Prostate gland (tissue), 2 donors: Measurements from ENCODE around the gene TECRL. TPM values are rescaled to one million over a fixed set of nuclear protein-coding genes. Genes with fewer than 3 reads are reported as not detected.

Experiments used
- DNase-seq: peaks from one replicate; pipeline ENCODE4 v3.0.0-alpha.2; 2019; ENCODE audit warnings: low spot score
- H3K27ac ChIP-seq, 2 donors: fragments of 200-600 bp; sonication (generic); 2 replicates each; pipeline ENCODE4 v1.5.1; 2017 to 2019
- H3K27me3 ChIP-seq: fragments of 200-600 bp; sonication (generic); replicated peaks from 2 replicates; pipeline ENCODE4 v1.5.1; 2019; ENCODE audit not compliant: insufficient read depth
- H3K36me3 ChIP-seq, 2 donors: fragments of 200-600 bp; sonication (generic); 1 replicate in 1 of 2; 2 replicates in 1 of 2; pipeline versions ENCODE4 v1.5.1 to v1.8.1; 2017 to 2019
- H3K4me1 ChIP-seq: fragments of 200-600 bp; sonication (generic); replicated peaks from 2 replicates; pipeline ENCODE4 v1.5.1; 2019
- H3K4me3 ChIP-seq, 2 donors: fragments of 200-600 bp; sonication (generic); 2 replicates each; pipeline ENCODE4 v1.5.1; 2017 to 2019
- H3K9me3 ChIP-seq: fragments of 200-600 bp; sonication (generic); 2 replicates; pipeline ENCODE4 v1.5.1; 2017
- POLR2A ChIP-seq: fragments of 450-650 bp; IDR thresholded peaks from one replicate; pipeline ENCODE4 v1.6.1; 2016; ENCODE audit warnings: antibody characterized with exemption, mild to moderate bottlenecking
- POLR2AphosphoS5 ChIP-seq: sonication (generic); formaldehyde crosslinking; IDR thresholded peaks from one replicate; pipeline ENCODE4 v1.6.1; 2017; ENCODE audit warnings: antibody characterized with exemption
- WGBS: methylation state at CpG from one replicate; pipeline ENCODE4 v1.1.5; 2018; 5-methylcytosine and 5-hydroxymethylcytosine counted together
- intact Hi-C: fragments of 100-400 bp; cut with DNase I; formaldehyde crosslinking; loops from one replicate; pipeline ENCODE4 v1.14.2; 2022
- total RNA-seq, 2 donors: library from RNA; depleted of rRNA; stranded (reverse); fragments of >200 nt; gene quantifications; one replicate each; pipeline ENCODE4 v1.1.0, GENCODE V29; 2016
- TF ChIP-seq, protein P1 (sequence below), 4 experiments: fragments of 200-600 bp in 2 of 4; fragments of 450-650 bp in 2 of 4; sonication (generic) in 2 of 4; IDR thresholded peaks; 1 replicate in 3 of 4; 2 replicates in 1 of 4; pipeline ENCODE4 v1.5.1; 2016 to 2019; ENCODE audit warnings: antibody characterized with exemption in 4 of 4, mild to moderate bottlenecking in 2 of 4, moderate library complexity in 2 of 4

The TECRL gene
- total RNA-seq, 2 donors from 2014 or later: 1.5 TPM; not detected in 1

GRCh38 chr4:64340218-64341110 lies 68.8 kb downstream of the TECRL start:
- Histone ChIP-seq H3K36me3 (no peaks in the 10 kb centered on the region), H3K4me1 (no peaks in the 10 kb centered on the region), H3K27ac (no peak overlapping the region), H3K4me3 (no peak overlapping the region), H3K9me3 (no peaks in the 10 kb centered on the region), H3K27me3 (no peaks in the 10 kb centered on the region)
- WGBS: 86% methylated on average over 5 of the region's 5 CpGs
- intact Hi-C loops: no loop called here
- TF ChIP-seq POLR2AphosphoS5: no peak
- TF ChIP-seq, protein P1, sequence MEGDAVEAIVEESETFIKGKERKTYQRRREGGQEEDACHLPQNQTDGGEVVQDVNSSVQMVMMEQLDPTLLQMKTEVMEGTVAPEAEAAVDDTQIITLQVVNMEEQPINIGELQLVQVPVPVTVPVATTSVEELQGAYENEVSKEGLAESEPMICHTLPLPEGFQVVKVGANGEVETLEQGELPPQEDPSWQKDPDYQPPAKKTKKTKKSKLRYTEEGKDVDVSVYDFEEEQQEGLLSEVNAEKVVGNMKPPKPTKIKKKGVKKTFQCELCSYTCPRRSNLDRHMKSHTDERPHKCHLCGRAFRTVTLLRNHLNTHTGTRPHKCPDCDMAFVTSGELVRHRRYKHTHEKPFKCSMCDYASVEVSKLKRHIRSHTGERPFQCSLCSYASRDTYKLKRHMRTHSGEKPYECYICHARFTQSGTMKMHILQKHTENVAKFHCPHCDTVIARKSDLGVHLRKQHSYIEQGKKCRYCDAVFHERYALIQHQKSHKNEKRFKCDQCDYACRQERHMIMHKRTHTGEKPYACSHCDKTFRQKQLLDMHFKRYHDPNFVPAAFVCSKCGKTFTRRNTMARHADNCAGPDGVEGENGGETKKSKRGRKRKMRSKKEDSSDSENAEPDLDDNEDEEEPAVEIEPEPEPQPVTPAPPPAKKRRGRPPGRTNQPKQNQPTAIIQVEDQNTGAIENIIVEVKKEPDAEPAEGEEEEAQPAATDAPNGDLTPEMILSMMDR (IDR thresholded peaks at IDR 0.05): no peak
- no peak for TF ChIP-seq POLR2A
- no peak for DNase-seq

GRCh38 chr4:64334964-64335363 lies 74.3 kb downstream of the TECRL start:
- 84% methylated on average over 2 of the region's 2 CpGs for WGBS
- Histone ChIP-seq H3K4me1 (no peaks in the 10 kb centered on the region), H3K9me3 (no peaks in the 10 kb centered on the region), H3K4me3 (no peak overlapping the region), H3K27ac (no peak overlapping the region), H3K36me3 (no peaks in the 10 kb centered on the region), H3K27me3 (no peaks in the 10 kb centered on the region)
- no peak for DNase-seq
- no peak for TF ChIP-seq POLR2AphosphoS5
- TF ChIP-seq POLR2A: no peak
- TF ChIP-seq, protein P1 (IDR thresholded peaks at IDR 0.05): no peak
- intact Hi-C loops: no loop called here

- Histone ChIP-seq H3K4me1 (no peaks in the 10 kb centered on the region), H3K9me3 (no peaks in the 10 kb centered on the region), H3K27me3 (no peaks in the 10 kb centered on the region), H3K36me3 (no peaks in the 10 kb centered on the region), H3K27ac (no peak overlapping the region), H3K4me3 (no peak overlapping the region)
- TF ChIP-seq POLR2AphosphoS5: no peak
- TF ChIP-seq, protein P1 (IDR thresholded peaks at IDR 0.05): no peak
- TF ChIP-seq POLR2A: no peak
- WGBS: 61% methylated on average over 3 of the region's 3 CpGs
- intact Hi-C loops: no loop called here
- DNase-seq: no peak
Observed at GRCh38 chr4:64330143-64330542, 79.1 kb downstream of the TECRL start.

- H3K4me1 ChIP-seq: no peaks in the 10 kb centered on the region
- WGBS: 97% methylated on average over 1 of the region's 1 CpG
- no peaks in the 10 kb centered on the region for H3K9me3 ChIP-seq
- TF ChIP-seq, protein P1 (IDR thresholded peaks at IDR 0.05): no peak
- TF ChIP-seq POLR2AphosphoS5 (no peak), POLR2A (no peak)
- DNase-seq: no peak
- no peaks in the 10 kb centered on the region for H3K36me3 ChIP-seq
- no peak overlapping the region for H3K27ac ChIP-seq
- intact Hi-C loops: no loop called here
- no peaks in the 10 kb centered on the region for H3K27me3 ChIP-seq
- H3K4me3 ChIP-seq: no peak overlapping the region
Observed at GRCh38 chr4:64327237-64327636, 82.0 kb downstream of the TECRL start.

- no peaks in the 10 kb centered on the region for H3K36me3 ChIP-seq
- H3K4me1 ChIP-seq: no peaks in the 10 kb centered on the region
- intact Hi-C loops: no loop called here
- no peaks in the 10 kb centered on the region for H3K9me3 ChIP-seq
- DNase-seq: no peak
- no peak overlapping the region for H3K4me3 ChIP-seq
- no peaks in the 10 kb centered on the region for H3K27me3 ChIP-seq
- WGBS: 100% methylated on average over 1 of the region's 1 CpG
- TF ChIP-seq, protein P1 (IDR thresholded peaks at IDR 0.05): no peak
- TF ChIP-seq POLR2AphosphoS5 (no peak), POLR2A (no peak)
- no peak overlapping the region for H3K27ac ChIP-seq
Observed at GRCh38 chr4:64326507-64326906, 82.7 kb downstream of the TECRL start.
